NCI-H146 treated with DMSO at 0.1 percent for 48 hours (cell line): ENCODE measurements around the gene MUC13.
"Not testable (repeated sequence)": the region's sequence is repeated elsewhere in the genome, so short reads cannot be mapped to it uniquely, and the experiment has no call there.

Source experiments
- DNase-seq: peaks from one replicate; lab custom pipeline; 2025; ENCODE audit not compliant: unreplicated experiment; lab: John Stamatoyannopoulos, UW

MUC13 gene

GRCh38 chr3:124934577-124934976, at the start of gene MUC13:
MUC13 (minus strand) TSS chr3:124934751; CDS start chr3:124934712, 39 bp downstream.
- DNase-seq = peak; percentile 29

- no peak for DNase-seq
Measured at GRCh38 chr3:124982855-124983254, 48.3 kb upstream of the MUC13 start.

- no peak for DNase-seq
Measured at GRCh38 chr3:124981472-124981871, 46.9 kb upstream of the MUC13 start.

DNA sequence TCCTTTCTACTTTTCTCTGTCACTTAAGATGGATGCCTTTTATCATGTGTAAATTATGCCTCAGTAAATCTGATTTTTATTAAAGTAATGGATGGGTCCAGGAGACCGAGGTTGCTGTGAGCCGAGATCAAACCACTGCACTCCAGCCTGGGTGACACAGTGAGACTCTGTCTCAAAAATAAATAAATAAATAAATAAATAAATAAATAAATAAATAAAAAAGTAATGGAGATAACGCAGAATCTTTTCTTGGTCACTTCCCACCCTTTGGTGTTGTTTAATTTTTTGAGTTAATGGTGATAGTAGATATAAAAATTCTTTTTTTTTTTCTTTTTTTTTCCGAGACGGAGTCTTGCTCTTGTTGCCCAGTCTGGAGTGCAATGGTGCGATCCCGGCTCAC, 44.1 kb upstream of the MUC13 start:
- DNase-seq = no peak

DNA sequence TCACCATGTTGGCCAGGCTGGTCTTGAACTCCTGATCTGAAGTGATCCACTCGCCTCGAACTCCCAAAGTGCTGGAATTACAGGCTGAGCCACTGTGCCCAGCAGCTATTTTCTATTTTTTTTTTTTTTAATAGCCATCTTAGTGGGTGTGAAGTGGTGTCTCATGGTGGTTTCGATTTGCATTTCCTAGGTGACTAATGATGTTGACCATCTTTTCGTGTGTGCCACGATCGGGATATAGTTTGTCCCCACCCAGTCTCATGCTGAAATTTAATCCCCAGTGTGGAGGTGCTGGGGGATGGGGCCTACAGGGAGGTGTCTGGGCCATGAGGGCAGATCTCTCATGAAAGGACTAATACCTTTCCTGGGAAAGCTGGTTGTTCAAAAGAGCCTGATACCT, 41.8 kb upstream of the MUC13 start:
- no peak for DNase-seq

- no peak for DNase-seq
Measured at GRCh38 chr3:124974691-124975090, 40.1 kb upstream of the MUC13 start.

- DNase-seq = no peak
Measured at GRCh38 chr3:124973290-124973689, 38.7 kb upstream of the MUC13 start.

DNA sequence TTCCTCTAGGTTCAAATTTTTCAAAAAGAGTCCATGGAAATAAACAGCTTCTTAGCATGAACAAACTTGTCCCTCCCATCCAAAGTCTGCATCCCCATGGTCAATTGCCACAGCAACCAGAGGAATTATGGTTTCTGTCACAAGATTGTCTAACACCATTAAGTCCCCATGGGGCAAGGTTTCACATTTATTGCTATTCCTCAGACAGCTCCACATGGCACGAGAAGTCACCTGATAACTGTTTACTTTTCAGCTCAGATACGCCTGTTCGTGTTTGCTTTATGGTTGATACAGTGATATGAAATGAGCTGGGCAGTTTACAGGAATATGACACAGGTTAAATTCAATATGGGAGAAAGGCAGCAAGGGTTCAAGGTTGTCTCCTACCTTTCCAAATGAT, 37.9 kb upstream of the MUC13 start:
- peak; percentile 75 for DNase-seq

- DNase-seq = no peak
Measured at GRCh38 chr3:124969963-124970722, 35.6 kb upstream of the MUC13 start.

DNA sequence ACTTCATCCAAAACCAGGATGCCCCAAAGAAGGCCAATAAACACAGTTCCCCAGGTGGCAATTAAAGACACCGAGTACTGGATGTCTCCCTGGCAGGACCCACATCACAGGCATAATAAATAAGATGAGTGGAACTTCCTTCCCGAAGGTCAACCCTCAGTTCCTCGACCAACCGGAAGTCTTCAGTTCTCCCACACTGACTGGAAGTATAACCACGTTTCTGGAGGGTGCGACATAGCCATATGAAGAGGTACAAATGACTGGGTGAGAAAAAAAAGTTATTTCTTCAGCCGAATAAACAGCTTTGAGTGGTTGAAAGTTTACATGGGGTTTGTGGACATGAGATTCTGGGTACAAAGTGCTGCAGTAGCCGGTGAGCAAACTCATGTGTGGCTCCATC, 34.6 kb upstream of the MUC13 start:
- DNase-seq = no peak

GRCh38 chr3:124967964-124968363, 33.4 kb upstream of the MUC13 start:
- DNase-seq = no peak

DNA sequence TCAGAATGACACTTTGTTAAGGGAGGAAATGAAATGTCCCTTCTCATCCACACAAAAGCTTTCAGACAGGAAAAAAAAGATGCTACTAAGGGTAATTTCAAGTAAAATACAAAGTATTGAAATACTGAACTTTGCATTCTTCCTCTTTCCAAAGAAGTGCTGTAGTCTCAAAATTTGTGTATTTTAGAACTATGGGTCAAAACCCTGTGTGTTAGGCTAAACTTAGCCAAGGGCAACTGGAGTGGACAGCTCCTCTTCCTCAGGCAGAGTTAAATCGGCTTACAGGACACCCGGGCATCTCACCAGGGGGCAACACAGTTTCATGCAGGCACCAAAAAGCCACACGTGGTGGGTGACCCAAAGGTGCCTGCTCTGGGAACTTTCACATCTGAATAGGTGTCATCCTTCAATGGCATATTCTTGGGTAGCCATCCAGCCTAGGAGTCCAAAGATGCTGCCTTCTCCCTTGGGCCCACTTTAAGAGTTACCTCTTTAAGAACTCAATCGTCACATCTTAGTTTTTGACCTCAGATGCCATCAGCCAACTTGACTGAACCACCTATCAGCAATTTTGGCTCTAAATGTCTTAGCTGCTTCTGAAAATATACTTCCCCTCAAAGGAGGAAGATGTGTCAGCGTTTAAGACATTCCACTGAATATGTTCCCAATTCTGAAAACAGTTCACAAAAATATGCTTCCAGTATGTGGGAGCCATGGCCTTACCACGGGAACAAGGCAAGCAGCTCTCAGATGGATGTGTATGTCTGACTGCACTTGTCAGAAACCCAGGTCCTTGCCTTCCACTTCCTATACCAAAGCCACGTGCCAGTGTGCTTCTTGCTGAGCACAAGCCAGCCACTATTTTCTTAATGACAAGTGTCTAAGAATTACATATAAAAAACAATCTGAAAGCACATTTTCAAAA, 32.2 kb upstream of the MUC13 start:
- DNase-seq = no peak

- DNase-seq = peak; percentile 66
Measured at GRCh38 chr3:124965413-124965812, 30.9 kb upstream of the MUC13 start.

GRCh38 chr3:124964387-124964786, 29.8 kb upstream of the MUC13 start:
- DNase-seq = no peak

DNA sequence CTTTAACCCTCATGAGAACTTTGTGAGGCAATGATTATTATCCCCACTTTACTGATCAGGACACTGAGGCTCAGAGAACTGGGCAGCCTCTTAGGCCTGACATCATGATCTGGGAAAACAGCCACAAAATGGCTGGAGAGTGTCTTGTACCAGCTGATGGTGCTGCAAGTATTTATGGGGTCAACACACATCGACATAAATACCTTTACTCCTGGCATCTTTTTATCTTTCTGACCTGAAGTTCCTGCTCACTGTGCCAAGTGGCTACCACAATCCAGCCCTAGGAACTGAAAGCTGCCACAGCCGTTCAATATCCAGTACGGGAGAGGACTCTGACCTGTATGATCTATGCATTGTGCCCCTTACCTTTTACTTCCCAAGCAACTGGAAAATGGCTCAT, 29.2 kb upstream of the MUC13 start:
- DNase-seq = no peak

DNA sequence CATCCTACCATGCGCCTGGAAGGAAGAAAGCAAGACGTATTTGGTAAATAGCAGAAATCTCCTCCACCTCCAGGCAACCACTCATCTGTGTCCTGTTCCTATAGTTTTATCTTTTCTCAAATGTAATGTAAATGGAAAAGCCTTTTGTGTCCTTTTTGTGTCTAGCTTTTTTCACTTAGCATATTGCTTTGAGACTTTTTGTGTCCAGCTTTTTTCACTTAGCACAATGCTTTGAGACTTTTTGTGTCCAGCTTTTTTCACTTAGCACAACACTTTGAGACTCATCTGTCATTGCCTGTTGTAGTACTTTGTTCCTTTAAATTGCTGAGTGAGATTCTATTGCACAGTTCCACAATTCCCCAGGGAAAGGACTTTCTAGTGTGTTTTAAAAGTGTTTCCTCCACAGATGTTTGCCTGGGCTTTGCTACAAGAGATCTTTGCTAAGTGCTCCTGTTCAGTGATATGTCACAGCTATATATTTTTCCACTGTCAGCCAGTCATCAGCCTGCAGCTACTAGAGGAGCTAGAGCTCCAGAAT, 27.9 kb upstream of the MUC13 start:
- DNase-seq = no peak

GRCh38 chr3:124960698-124961097, 26.1 kb upstream of the MUC13 start:
- DNase-seq = no peak

GRCh38 chr3:124960105-124960504, 25.6 kb upstream of the MUC13 start:
- no peak for DNase-seq

GRCh38 chr3:124957951-124958350, 23.4 kb upstream of the MUC13 start:
- not testable (repeated sequence) for DNase-seq

- peak; percentile 50 for DNase-seq
Measured at GRCh38 chr3:124952282-124952855, 17.8 kb upstream of the MUC13 start.

GRCh38 chr3:124951511-124952281, 17.1 kb upstream of the MUC13 start:
- peak; percentile 49 for DNase-seq
